H7 (cell line): Measurements from ENCODE around the gene LRBA. TPM values are rescaled to one million over a fixed set of nuclear protein-coding genes. Genes with fewer than 3 reads are reported as not detected.

Experiments
- DNase-seq: peaks from one replicate; pipeline ENCODE4 v3.0.0; 2012
- H3K27me3 ChIP-seq: 2 replicates; pipeline ENCODE4 v1.6.0; 2011; ENCODE audit warnings: mild to moderate bottlenecking, low read length; ENCODE audit not compliant: control insufficient read depth, insufficient read depth
- H3K36me3 ChIP-seq: replicated peaks from 2 replicates; pipeline ENCODE4 v1.5.1; 2011; ENCODE audit warnings: low read length; ENCODE audit not compliant: control insufficient read depth, insufficient read depth
- H3K4me3 ChIP-seq: 2 replicates; pipeline ENCODE4 v1.5.1; 2011; ENCODE audit warnings: low read depth, mild to moderate bottlenecking, control low read depth, low read length, moderate library complexity; ENCODE audit not compliant: insufficient read depth
- total RNA-seq: library from RNA; depleted of rRNA; stranded (reverse); fragments of >200 nt; shearing (Covaris generic); gene quantifications from 2 replicates; pipeline ENCODE4 v1.2.3, GENCODE V29; 2014

The LRBA gene
- total RNA-seq, 1 experiment from 2014 or later = 47.3 TPM

DNA sequence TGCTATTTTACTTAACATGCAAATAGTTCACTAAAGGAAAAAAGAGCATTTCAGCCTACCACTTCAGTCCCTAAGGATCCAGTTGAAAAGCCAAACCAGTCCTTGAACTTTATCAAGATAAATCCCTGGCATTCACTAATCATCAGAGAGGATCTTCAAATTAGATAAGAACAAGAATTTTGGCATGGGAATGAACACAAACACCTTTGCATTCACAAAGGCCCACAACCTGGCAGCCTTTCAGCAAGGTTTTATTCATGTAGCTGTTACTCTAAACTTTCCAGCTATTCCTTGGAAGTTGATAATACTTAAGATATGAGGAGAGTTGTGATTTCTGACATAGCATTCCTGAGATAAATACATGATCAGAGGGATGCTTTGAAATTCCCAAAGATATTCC lies 193.4 kb downstream of the LRBA start:
- DNase-seq = no peak
- H3K27me3 ChIP-seq = no peaks in the 10 kb centered on the region
- no peaks in the 10 kb centered on the region; the same call in 1 of the 2 replicates for H3K36me3 ChIP-seq
- H3K4me3 ChIP-seq = no peak overlapping the region

DNA sequence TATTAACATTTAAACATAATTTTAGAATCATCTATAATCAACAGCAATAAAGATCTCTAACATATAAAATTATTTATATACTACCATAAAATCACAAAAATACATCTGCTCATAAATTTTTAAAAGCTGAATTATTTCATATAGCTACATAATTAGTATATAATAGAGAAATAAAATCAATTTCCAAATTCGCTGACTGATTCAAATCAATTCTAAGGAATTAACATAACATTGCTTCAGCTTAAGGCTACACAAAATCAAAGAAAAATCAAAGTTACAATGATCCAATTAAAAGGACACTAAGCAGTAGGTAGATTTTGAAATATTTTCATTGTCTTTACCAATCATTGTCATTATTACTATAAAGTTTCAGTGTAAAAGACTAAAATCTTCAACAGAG lies 194.7 kb downstream of the LRBA start:
- Histone ChIP-seq H3K27me3 (no peaks in the 10 kb centered on the region), H3K4me3 (no peak overlapping the region), H3K36me3 (no peaks in the 10 kb centered on the region; the same call in 1 of the 2 replicates)
- DNase-seq = no peak

DNA sequence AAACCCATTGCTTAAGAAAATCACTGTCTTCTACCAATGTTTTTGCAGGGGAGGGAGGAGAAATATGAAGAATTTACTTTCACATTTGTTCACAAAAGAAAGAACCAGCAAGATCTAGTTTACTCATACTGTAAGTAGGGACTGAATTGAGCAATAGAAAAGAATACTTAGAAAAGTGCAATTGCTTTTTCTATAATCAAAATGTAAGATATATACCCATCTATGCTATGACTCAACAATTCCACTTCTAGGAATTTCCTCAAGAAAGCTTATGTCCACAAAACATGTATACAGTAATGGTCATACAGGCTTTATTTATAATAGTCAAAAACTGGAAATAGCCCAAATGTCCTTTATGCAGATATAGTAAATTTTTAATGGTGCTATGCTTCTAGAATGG lies 196.4 kb downstream of the LRBA start:
- no peak overlapping the region for H3K4me3 ChIP-seq
- no peaks in the 10 kb centered on the region for H3K27me3 ChIP-seq
- DNase-seq = no peak
- H3K36me3 ChIP-seq = no peaks in the 10 kb centered on the region; the same call in 1 of the 2 replicates

DNA sequence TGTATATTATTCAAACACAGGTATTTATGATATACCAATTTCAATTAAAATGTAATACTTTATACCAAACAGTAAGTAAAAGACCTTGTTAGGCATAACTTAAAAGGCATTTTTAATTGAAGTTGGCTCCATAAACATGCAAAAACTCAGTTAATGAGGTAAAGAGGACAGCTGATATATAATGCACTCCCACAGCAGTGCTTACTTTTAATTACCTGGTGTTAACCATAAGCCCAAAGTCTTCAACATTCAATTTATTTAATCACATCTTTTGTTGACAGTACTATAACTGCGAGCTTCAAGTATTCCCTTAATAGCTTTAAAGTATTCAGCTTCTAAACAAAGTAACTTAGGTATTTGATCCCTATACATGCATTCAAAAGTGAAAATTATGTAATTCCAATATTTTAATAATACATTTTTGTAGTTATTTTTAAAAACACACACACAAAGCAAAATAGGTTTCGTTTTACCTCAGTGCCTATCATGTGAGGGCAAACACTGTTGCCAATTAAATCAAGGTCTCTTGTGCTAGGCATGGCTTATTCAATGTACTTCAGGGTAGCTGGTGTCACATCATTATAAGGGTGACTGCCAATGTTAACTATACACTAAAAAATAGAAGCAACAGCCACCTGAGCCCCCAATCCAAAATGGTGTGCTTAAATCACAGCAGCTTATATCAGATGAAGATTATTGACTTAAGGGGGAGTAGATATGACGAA lies 197.1 kb downstream of the LRBA start:
- Histone ChIP-seq H3K27me3 (no peaks in the 10 kb centered on the region), H3K4me3 (no peak overlapping the region), H3K36me3 (no peaks in the 10 kb centered on the region; the same call in 1 of the 2 replicates)
- no peak for DNase-seq

DNA sequence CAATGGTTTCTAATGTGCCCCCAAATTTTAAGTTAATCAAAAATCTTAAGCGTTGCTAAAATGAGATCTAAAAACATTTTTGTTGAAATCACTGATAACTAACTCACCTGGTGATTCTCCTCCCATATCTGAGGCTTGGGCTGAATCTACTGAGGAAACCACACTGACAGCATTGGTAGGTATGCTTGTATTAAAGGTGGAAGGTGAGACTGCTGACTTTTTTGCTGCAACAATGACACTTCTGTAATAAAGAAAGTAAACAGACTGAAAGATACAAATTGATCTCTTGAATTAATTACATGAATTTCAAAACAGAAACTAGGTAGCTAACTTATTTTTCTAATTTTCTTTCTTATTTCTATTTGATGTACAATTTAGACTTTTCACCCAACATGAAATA lies 198.1 kb downstream of the LRBA start:
- no peak for DNase-seq
- no peaks in the 10 kb centered on the region for H3K27me3 ChIP-seq
- no peaks in the 10 kb centered on the region; the same call in 1 of the 2 replicates for H3K36me3 ChIP-seq
- H3K4me3 ChIP-seq = no peak overlapping the region

DNA sequence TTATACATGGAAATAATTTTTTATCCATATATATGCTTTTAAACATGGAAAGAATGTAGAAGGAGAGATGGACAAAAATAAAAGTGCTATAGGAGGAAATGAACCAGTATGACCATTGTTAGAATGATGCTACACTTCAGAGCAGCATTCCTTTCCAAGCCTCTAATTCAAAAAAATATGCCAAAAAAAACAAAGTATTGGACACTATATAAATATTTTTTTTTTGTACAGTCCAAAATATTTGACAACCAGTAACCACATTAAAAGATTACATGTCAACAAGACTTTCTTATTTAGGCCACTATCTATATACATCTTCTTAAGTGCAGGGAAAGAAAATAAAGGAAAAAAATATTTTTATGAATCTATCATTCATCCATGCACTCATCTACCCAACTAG lies 198.6 kb downstream of the LRBA start:
- Histone ChIP-seq H3K36me3 (no peaks in the 10 kb centered on the region; the same call in 1 of the 2 replicates), H3K4me3 (no peak overlapping the region), H3K27me3 (no peaks in the 10 kb centered on the region)
- no peak for DNase-seq

DNA sequence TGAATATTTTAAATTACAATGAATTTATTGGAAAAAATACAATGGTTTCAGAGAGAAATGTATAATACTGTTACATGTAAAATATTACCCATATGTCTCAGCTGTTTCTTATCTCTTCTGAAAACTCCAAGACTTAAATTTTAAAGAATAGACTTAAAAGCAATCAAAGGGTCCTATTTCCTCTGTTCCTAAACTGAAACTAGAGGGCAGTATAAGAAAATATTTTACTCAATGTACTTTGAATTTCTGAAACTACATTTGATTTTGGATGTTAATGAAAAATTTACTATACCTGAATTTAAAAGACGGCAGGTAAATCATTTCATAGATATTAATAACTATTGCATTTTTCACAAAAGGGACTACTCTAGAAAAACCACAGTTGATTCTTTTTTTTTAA lies 200.2 kb downstream of the LRBA start:
- H3K4me3 ChIP-seq = no peak overlapping the region

DNA sequence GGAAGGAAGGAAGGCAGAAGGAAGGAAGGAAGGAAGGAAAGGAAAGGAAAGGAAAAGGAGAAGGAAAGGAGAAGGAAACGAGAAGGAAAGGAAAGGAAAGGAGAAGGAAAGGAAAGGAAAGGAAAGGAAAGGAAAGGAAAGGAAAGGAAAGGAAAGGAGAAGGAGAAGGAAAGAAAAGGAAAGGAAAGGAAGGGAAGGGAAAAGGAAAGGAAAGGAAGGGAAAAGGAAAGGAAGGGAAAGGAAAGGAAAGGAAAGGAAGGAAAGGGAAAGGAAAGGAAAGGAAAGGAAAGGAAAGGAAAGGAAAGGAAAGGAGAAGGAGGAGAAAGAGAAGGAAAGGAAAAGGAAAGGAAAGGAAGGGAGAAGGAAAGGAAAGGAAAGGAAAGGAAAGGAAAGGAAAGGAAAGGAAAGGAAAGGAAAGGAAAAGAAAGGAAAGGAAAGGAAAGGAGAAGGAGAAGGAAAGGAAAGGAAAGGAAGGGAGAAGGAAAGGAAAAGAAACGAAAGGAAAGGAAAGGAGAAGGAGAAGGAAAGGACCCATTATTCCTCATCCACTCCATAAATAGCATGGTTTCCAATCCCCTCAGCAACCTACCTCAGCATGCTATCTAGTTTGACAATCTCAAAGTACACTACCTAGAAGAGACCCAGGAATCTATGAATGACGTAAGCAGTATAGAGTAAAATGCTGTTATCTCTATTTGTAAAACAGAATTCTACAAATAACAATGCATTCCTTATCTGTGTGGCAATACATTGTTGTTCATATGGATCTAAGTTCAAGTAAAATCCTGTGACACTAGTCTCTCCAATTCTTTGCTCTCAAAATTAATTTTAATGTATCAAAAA lies 209.7 kb downstream of the LRBA start:
- DNase-seq = no peak
- Histone ChIP-seq H3K4me3 (no peak overlapping the region), H3K27me3 (no peaks in the 10 kb centered on the region), H3K36me3 (no peaks in the 10 kb centered on the region; the same call in 1 of the 2 replicates)

More for the DNA sequence above, 200.2 kb downstream of the LRBA start:
- no peaks in the 10 kb centered on the region; the same call in 1 of the 2 replicates for H3K36me3 ChIP-seq
- DNase-seq = no peak
- no peaks in the 10 kb centered on the region for H3K27me3 ChIP-seq

DNA sequence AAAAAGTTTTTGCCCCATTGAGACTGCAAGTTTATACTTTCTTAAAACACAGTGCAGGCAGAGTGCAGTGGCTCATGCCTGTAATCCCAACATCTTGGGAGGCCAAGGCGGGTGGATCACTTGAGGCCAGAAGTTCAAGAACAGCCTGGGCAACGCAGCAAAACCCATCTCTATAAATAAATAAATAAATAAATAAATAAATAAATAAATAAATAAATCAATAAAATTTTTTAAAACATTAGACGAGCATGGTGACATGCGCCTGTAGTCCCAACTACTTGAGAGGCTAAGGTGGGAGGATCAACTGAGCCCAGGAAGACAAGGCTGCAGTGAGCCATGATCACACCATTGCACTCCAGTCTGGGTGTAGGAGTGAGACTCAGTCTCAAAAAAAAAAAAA lies 213.3 kb downstream of the LRBA start:
- H3K27me3 ChIP-seq = no peaks in the 10 kb centered on the region
- H3K4me3 ChIP-seq = no peak overlapping the region
- H3K36me3 ChIP-seq = no peaks in the 10 kb centered on the region; the same call in 1 of the 2 replicates
- no peak for DNase-seq

DNA sequence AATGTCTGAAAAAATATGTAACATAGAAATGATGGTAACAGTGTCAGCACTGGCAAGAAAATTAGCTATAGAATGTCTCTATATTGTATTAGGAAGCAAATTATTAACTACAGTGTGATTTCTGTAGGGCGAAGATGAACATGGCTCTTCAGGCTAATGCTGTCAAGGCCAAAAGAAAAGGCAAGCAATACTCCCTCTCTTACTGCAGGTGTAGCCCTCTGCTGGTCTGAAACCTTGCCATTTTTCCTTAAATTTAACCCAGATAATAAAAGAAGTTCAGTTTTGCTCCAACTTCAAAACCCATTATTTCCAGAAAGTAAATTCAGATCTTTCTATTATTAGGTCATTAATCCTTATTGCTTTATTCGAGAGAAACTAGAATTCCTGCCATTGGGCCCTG lies 215.9 kb downstream of the LRBA start:
- no peaks in the 10 kb centered on the region; the same call in 1 of the 2 replicates for H3K36me3 ChIP-seq
- DNase-seq = peak; percentile 15
- no peak overlapping the region for H3K4me3 ChIP-seq
- no peaks in the 10 kb centered on the region for H3K27me3 ChIP-seq

DNA sequence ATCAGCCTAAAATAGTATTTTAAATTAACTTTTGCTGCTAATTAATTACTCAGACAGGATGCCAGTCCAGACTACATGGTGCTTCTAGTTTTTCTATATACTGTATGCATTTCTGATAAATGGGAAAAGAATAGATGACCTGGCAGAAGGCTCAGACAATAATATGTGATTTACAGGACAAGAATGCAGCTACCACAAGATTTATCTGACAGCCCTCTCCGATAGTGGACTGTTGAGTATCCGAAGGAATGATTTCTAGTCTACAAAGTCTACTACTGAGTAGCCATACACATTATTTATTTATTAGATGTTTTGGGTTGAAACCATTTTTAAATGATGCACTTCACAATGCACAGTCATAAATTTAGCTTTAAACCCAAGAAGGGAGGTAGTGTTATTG lies 220.4 kb downstream of the LRBA start:
- H3K27me3 ChIP-seq = no peaks in the 10 kb centered on the region
- no peak for DNase-seq
- H3K4me3 ChIP-seq = no peak overlapping the region
- no peaks in the 10 kb centered on the region for H3K36me3 ChIP-seq

DNA sequence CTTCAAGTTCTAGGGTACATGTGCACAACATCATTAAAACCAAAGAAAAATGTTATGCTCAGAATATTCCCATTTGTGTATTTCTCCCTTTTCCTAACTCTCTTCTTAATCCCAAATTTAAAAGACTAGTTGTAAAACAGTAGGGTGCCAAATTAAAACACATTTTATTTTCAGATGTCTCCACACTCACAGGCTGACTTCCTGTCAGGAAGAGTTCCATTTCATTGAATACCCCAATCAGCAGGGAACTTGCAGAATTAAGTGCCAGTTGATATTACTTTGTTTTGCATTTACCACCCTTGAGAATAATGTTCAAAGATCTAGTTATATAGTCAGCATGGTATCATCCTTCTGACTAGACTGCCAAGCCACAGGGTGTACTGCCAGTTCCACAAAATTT lies 225.2 kb downstream of the LRBA start:
- Histone ChIP-seq H3K4me3 (no peak overlapping the region), H3K27me3 (no peaks in the 10 kb centered on the region), H3K36me3 (no peaks in the 10 kb centered on the region)
- DNase-seq = no peak

DNA sequence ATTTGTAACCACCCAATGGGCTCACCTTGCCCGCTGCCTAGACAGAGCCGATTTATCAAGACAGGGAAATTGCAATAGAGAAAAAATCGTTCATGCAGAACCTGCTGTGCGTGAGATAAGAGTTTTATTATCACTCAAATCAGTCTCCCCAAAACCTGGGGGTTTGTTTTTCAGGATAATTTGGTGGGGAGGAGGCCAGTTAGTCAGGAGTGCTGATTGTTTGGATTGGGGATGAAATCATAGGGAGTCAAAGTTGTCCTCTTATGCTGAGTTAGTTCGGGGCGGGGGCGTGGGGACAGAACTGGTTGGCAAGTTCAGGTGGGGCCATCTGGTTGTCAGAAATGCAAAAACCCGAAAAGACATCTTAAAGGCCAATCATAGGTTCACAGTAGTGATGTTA lies 230.1 kb downstream of the LRBA start:
- Histone ChIP-seq H3K4me3 (no peak overlapping the region), H3K36me3 (no peaks in the 10 kb centered on the region), H3K27me3 (no peaks in the 10 kb centered on the region)
- no peak for DNase-seq

DNA sequence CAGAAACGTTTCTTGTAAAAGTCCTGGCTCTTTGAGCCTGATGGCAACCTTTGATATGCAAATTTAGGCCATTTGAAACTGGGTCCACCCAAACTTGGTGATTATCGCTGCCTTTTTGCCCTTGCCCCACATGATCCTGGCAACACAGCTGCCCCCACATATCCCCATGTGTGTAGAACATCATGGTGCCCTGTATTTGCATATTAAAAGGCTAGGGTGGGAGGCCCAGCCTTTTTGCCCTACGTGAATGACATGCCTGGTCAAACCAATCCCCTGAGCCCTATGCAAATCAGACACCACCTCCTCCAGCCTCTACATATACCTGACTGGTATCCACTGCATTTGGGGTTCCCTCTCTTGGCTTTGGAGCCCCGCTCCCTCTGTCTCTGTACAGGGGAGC lies 230.8 kb downstream of the LRBA start:
- Histone ChIP-seq H3K4me3 (no peak overlapping the region), H3K36me3 (no peaks in the 10 kb centered on the region), H3K27me3 (no peaks in the 10 kb centered on the region)
- DNase-seq = peak; percentile 2

DNA sequence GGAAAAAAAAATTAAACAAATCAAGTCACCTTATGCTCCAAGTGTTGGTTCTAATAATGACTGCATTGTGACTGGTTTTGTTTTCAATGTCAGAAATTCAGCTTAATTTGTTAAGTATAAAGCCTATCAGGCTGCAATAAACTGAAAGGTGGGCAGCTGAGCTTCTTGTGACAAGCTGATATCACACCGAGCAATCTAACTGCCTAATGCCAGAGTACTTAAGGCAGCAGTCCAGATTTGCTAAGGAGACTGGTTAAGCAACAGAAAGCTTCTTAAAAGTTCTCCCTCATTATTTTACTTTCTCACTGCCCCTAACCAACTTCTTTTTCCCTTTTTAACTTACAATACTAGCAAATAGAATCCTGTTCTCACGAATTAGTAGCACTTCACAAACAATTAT lies 232.2 kb downstream of the LRBA start:
- H3K36me3 ChIP-seq = no peaks in the 10 kb centered on the region
- H3K4me3 ChIP-seq = no peak overlapping the region
- H3K27me3 ChIP-seq = no peaks in the 10 kb centered on the region
- DNase-seq = no peak
